H1 (cell line): ENCODE results near the gene RALA. TPM values are rescaled to one million over a fixed set of nuclear protein-coding genes. Genes with fewer than 3 reads are reported as not detected.

Experiments
- CTCF ChIA-PET: fragments of 300-600 bp; sonication (Branson Sonifier 250); formaldehyde crosslinking; loops from one replicate; lab custom pipeline; 2021; ENCODE audit not compliant: partially characterized antibody; lab: Charles Lee
- POLR2A ChIA-PET: fragments of 300-600 bp; sonication (Branson Sonifier 250); formaldehyde crosslinking; loops from one replicate; lab custom pipeline; 2021; ENCODE audit warnings: inconsistent platforms; ENCODE audit not compliant: partially characterized antibody; lab: Charles Lee
- DNase-seq, 2 experiments: peaks; one replicate each; pipeline versions ENCODE4 v3.0.0 to v3.0.0-alpha.2; 2010 to 2022; ENCODE audit warnings: low spot score in 2 of 2, low read depth in 1 of 2, mixed read lengths in 1 of 2
- FAIRE-seq: peaks from 2 replicates; lab custom pipeline; 2011; peaks lifted over from hg19 to GRCh38; lab: Jason Lieb, UNC
- H2AFZ ChIP-seq: 2 replicates; pipeline ENCODE4 v1.8.1; 2012; ENCODE audit warnings: low read length, inconsistent platforms
- H2AK5ac ChIP-seq: 2 replicates; pipeline ENCODE4 v1.6.1; 2013; ENCODE audit warnings: low read depth, low read length
- H2BK120ac ChIP-seq: replicated peaks from 2 replicates; pipeline ENCODE3; 2013; ENCODE audit warnings: low read depth, low read length, inconsistent platforms
- H2BK12ac ChIP-seq: 2 replicates; pipeline ENCODE4 v1.6.1; 2013; ENCODE audit warnings: low read depth, low read length
- H2BK15ac ChIP-seq: 2 replicates; pipeline ENCODE4 v1.6.1; 2013; ENCODE audit warnings: low read length
- H2BK20ac ChIP-seq: 2 replicates; pipeline ENCODE4 v1.6.1; 2013; ENCODE audit warnings: low read length
- H2BK5ac ChIP-seq: 2 replicates; pipeline ENCODE4 v1.6.1; 2013; ENCODE audit warnings: low read depth, low read length
- H3K14ac ChIP-seq: 2 replicates; pipeline ENCODE4 v1.6.1; 2013; ENCODE audit warnings: inconsistent platforms; ENCODE audit not compliant: insufficient read length
- H3K18ac ChIP-seq: 2 replicates; pipeline ENCODE4 v1.6.1; 2013; ENCODE audit warnings: low read length; ENCODE audit errors: extremely low read depth
- H3K23ac ChIP-seq: 2 replicates; pipeline ENCODE4 v1.6.1; 2013; ENCODE audit warnings: inconsistent platforms; ENCODE audit not compliant: insufficient read length
- H3K23me2 ChIP-seq: 2 replicates; pipeline ENCODE4 v1.6.1; 2013; ENCODE audit warnings: low read depth, low read length
- H3K27ac ChIP-seq: 2 replicates; pipeline ENCODE4 v1.6.1; 2011; ENCODE audit warnings: low read depth, low read length, inconsistent platforms
- H3K27me3 ChIP-seq, 4 experiments: replicated peaks in 1 of 4; 1 replicate in 1 of 4; 2 replicates in 3 of 4; pipeline versions ENCODE4 v1.6.1 to v1.8.1; 2011 to 2013; ENCODE audit warnings: low read length in 3 of 4, mild to moderate bottlenecking in 3 of 4, inconsistent platforms in 2 of 4, mixed read lengths in 2 of 4, moderate library complexity in 1 of 4; ENCODE audit not compliant: control insufficient read depth in 3 of 4, insufficient read depth in 3 of 4; ENCODE audit errors: extremely low read depth in 1 of 4
- H3K36me3 ChIP-seq, 4 experiments: 2 replicates each; pipeline versions ENCODE4 v1.6.1 to v1.8.1; 2011 to 2013; ENCODE audit warnings: mild to moderate bottlenecking in 4 of 4, low read length in 3 of 4, moderate library complexity in 2 of 4, control low read depth in 1 of 4, inconsistent platforms in 1 of 4; ENCODE audit not compliant: insufficient read depth in 4 of 4, control insufficient read depth in 2 of 4
- H3K4ac ChIP-seq: replicated peaks from 2 replicates; pipeline ENCODE3; 2013; ENCODE audit warnings: low read length, low read depth, mixed read lengths, inconsistent platforms; ENCODE audit not compliant: insufficient read length
- H3K4me1 ChIP-seq, 4 experiments: replicated peaks in 1 of 4; 1 replicate in 1 of 4; 2 replicates in 3 of 4; pipeline versions ENCODE4 v1.6.1 to v1.8.1; 2011 to 2013; ENCODE audit warnings: low read length in 3 of 4, inconsistent platforms in 2 of 4, mixed read lengths in 1 of 4; ENCODE audit not compliant: insufficient read depth in 4 of 4, control insufficient read depth in 3 of 4
- H3K4me2 ChIP-seq, 2 experiments: 2 replicates each; pipeline versions ENCODE4 v1.6.1 to v1.8.1; 2011 to 2013; ENCODE audit warnings: low read depth in 2 of 2, low read length in 2 of 2, control low read depth in 1 of 2, inconsistent platforms in 1 of 2, mild to moderate bottlenecking in 1 of 2; ENCODE audit not compliant: insufficient read depth in 1 of 2
- H3K4me3 ChIP-seq, 4 experiments: fragments of 200-600, 300-600 bp in 1 of 4; sonication (generic), shearing (Covaris generic), sonication (Bioruptor Twin) in 1 of 4; 2 replicates each; pipeline versions ENCODE4 v1.5.1 to v1.8.1; 2011 to 2016; ENCODE audit warnings: low read length in 4 of 4, low read depth in 3 of 4, control low read depth in 2 of 4, inconsistent platforms in 2 of 4, mild to moderate bottlenecking in 2 of 4, mixed read lengths in 1 of 4, moderate library complexity in 1 of 4; ENCODE audit not compliant: insufficient read depth in 2 of 4; ENCODE audit errors: extremely low read depth in 1 of 4
- H3K56ac ChIP-seq: replicated peaks from 2 replicates; pipeline ENCODE3; 2013; ENCODE audit warnings: low read depth, mild to moderate bottlenecking, mixed read lengths, low read length, inconsistent platforms; ENCODE audit not compliant: insufficient read length
- H3K79me1 ChIP-seq: 2 replicates; pipeline ENCODE4 v1.6.1; 2013; ENCODE audit warnings: low read depth, low read length, control low read depth
- H3K79me2 ChIP-seq, 2 experiments: 2 replicates each; pipeline versions ENCODE4 v1.6.1 to v1.8.1; 2012 to 2013; ENCODE audit warnings: low read length in 2 of 2, mild to moderate bottlenecking in 2 of 2, inconsistent platforms in 1 of 2; ENCODE audit not compliant: insufficient read depth in 2 of 2, control insufficient read depth in 1 of 2
- H3K9ac ChIP-seq, 4 experiments: replicated peaks in 1 of 4; 1 replicate in 1 of 4; 2 replicates in 3 of 4; pipeline versions ENCODE4 v1.6.1 to v1.8.1; 2011 to 2013; ENCODE audit warnings: low read depth in 3 of 4, low read length in 3 of 4, control low read depth in 2 of 4, mild to moderate bottlenecking in 2 of 4, moderate library complexity in 2 of 4, inconsistent platforms in 1 of 4; ENCODE audit errors: extremely low read depth in 1 of 4
- H3K9me3 ChIP-seq, 2 experiments: 2 replicates each; pipeline versions ENCODE4 v1.6.1 to v1.8.1; 2012 to 2013; ENCODE audit warnings: mild to moderate bottlenecking in 2 of 2, moderate library complexity in 2 of 2, control low read depth in 1 of 2, inconsistent platforms in 1 of 2, low read depth in 1 of 2, low read length in 1 of 2, mixed read lengths in 1 of 2; ENCODE audit not compliant: insufficient read depth in 2 of 2
- H4K20me1 ChIP-seq, 2 experiments: replicated peaks in 1 of 2; 2 replicates each; pipeline versions ENCODE3 to v1.8.1; 2011 to 2013; ENCODE audit warnings: inconsistent platforms in 2 of 2, low read length in 2 of 2, mild to moderate bottlenecking in 1 of 2; ENCODE audit not compliant: insufficient read depth in 2 of 2, control insufficient read depth in 1 of 2
- H4K5ac ChIP-seq: 2 replicates; pipeline ENCODE4 v1.6.1; 2013; ENCODE audit warnings: low read length, low read depth, mixed read lengths, inconsistent platforms; ENCODE audit not compliant: insufficient read length
- H4K8ac ChIP-seq: 2 replicates; pipeline ENCODE4 v1.8.0; 2013; ENCODE audit warnings: mild to moderate bottlenecking, moderate library complexity, low read length, inconsistent platforms; ENCODE audit not compliant: insufficient read depth; ENCODE audit errors: extremely low read depth
- H4K91ac ChIP-seq: replicated peaks from 2 replicates; pipeline ENCODE3; 2013; ENCODE audit warnings: low read length, mixed read lengths, inconsistent platforms; ENCODE audit not compliant: insufficient read length
- CBX5 ChIP-seq: fragments of 300-800, 300-1000 bp; sonication (generic); IDR thresholded peaks from 2 replicates; pipeline ENCODE4 v1.7.1; 2016; ENCODE audit warnings: antibody characterized with exemption, low read length, low read depth
- EGR1 ChIP-seq: IDR thresholded peaks from 2 replicates; pipeline ENCODE4 v1.6.1; 2011; ENCODE audit warnings: low read depth, low read length, borderline replicate concordance
- HDAC6 ChIP-seq: IDR thresholded peaks from one replicate; pipeline ENCODE4 v1.7.1; 2012; ENCODE audit warnings: low read depth, mild to moderate bottlenecking, inconsistent platforms, low read length, moderate library complexity
- JUN ChIP-seq: IDR thresholded peaks from 2 replicates; pipeline ENCODE4 v1.6.1; 2011; ENCODE audit warnings: low read depth, mild to moderate bottlenecking, improper control_type of control experiment, low read length
- JUND ChIP-seq: IDR thresholded peaks from 2 replicates; pipeline ENCODE4 v1.6.1; 2011; ENCODE audit warnings: mild to moderate bottlenecking, improper control_type of control experiment, low read length
- KDM4A ChIP-seq: IDR thresholded peaks from one replicate; pipeline ENCODE4 v1.7.1; 2012; ENCODE audit warnings: low read depth, mild to moderate bottlenecking, moderate library complexity, low read length, inconsistent platforms; ENCODE audit not compliant: severe bottlenecking
- KDM5A ChIP-seq: fragments of 200-600 bp; IDR thresholded peaks from 2 replicates; pipeline ENCODE4 v1.7.1; 2012; ENCODE audit warnings: mild to moderate bottlenecking, low read length, inconsistent platforms, mixed read lengths
- MAFK ChIP-seq: IDR thresholded peaks from 2 replicates; pipeline ENCODE4 v1.6.1; 2012; ENCODE audit warnings: low read depth, mild to moderate bottlenecking, improper control_type of control experiment, low read length
- PHF8 ChIP-seq: fragments of 200-600 bp; sonication (generic); conservative IDR thresholded peaks from 2 replicates; pipeline ENCODE4 v1.7.1; 2012; ENCODE audit warnings: low read depth, mild to moderate bottlenecking, inconsistent platforms, low read length, moderate library complexity
- RXRA ChIP-seq: IDR thresholded peaks from 2 replicates; pipeline ENCODE4 v1.6.1; 2011; ENCODE audit warnings: low read depth, mild to moderate bottlenecking, low read length, moderate library complexity; ENCODE audit not compliant: insufficient read depth
- TCF12 ChIP-seq: IDR thresholded peaks from 2 replicates; pipeline ENCODE4 v1.6.1; 2011; ENCODE audit warnings: low read depth, mild to moderate bottlenecking, low read length
- TEAD4 ChIP-seq: IDR thresholded peaks from 2 replicates; pipeline ENCODE4 v1.6.1; 2012; ENCODE audit warnings: low read depth, low read length, inconsistent platforms, mixed read lengths
- USF2 ChIP-seq: IDR thresholded peaks from 2 replicates; pipeline ENCODE4 v1.6.1; 2011; ENCODE audit warnings: low read length, improper control_type of control experiment
- WGBS, 2 experiments: shearing (Covaris generic) in 1 of 2; methylation state at CpG; one replicate each; pipeline versions ENCODE4 v1.1.6 to v1.1.7; 2013 to 2015; ENCODE audit warnings: low lambda C conversion rate in 2 of 2, mixed read lengths in 2 of 2, inconsistent platforms in 1 of 2, low coverage in 1 of 2, missing lambda C conversion rate in 1 of 2; ENCODE audit not compliant: insufficient replicate concordance in 2 of 2, insufficient coverage in 1 of 2, insufficient read length in 1 of 2; ENCODE audit errors: extremely low coverage in 1 of 2, missing lambda C conversion rate in 1 of 2; 5-methylcytosine and 5-hydroxymethylcytosine counted together
- polyA plus RNA-seq, 7 experiments: library from polyadenylated mRNA; depleted of rRNA in 3 of 7; stranded (reverse) in 5 of 7; unstranded in 2 of 7; fragments of >200 nt in 5 of 7; fragments of 200-250 nt in 2 of 7; gene quantifications; 1 replicate in 5 of 7; 2 replicates in 1 of 7; 4 replicates in 1 of 7; pipeline versions ENCODE4 v1.2.1 to v1.2.3, GENCODE V29; 2011 to 2013; ENCODE audit warnings: missing spikeins in 2 of 7, mixed read lengths in 2 of 7
- total RNA-seq: library from RNA; stranded (reverse); fragmentation: NEBNext Ultra II Directional; extraction: Animal tissue kit (Norgen Biotek cat#: 25700); gene quantifications from 2 replicates; pipeline ENCODE4 v1.2.1, GENCODE V29; 2021

RALA gene
- total and polyA plus RNA-seq, 2 of the 8 experiments (the other 6 are each of a cell fraction or from before 2014, with no cell fraction given), result 24.1 to 72.8 TPM

DNA sequence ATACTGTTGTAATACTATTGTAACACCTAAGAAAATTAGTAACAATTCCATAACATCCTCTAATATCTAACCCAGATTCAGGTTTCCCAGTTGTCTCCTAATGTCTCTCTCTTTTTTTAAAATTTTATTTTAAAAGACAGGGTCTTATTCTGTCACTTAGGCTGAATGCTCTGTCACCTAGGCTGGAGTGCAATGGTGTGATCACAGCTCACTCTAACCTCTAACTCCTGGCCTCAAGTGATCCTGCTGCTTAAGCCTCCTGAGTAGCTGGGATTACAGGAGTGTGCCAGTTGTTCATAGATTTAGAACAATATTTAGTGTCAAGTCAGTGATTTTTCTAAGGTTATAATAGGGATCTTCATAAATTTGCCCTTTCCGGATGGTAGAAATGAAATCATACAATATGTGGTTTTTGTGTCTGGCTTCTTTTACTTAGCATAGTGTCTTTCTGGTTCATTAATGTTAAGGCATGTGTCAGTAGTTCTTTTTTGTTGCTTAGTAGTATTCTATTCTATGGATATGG, 14.7 kb downstream of the RALA start:
- DNase-seq, result no peak
- H2BK20ac ChIP-seq, result no peak overlapping the region
- H3K14ac ChIP-seq, result no peak overlapping the region
- H2AK5ac ChIP-seq, result no peak overlapping the region
- H3K9me3 ChIP-seq, result no peaks in the 10 kb centered on the region
- H2BK15ac ChIP-seq, result no peak overlapping the region
- no peaks in the 10 kb centered on the region for H3K27me3 ChIP-seq
- H3K23ac ChIP-seq, result no peak overlapping the region
- H3K4me1 ChIP-seq, result peaks cover 0 to 4% (median 0%) of the 10 kb centered on the region in 4 experiments; a peak in 3 of 7 replicates
- H2AFZ ChIP-seq, result no peak overlapping the region
- no peak overlapping the region for H3K56ac ChIP-seq
- H3K4me2 ChIP-seq, result no peak overlapping the region
- H4K20me1 ChIP-seq, result peaks cover 6 to 9% of the 10 kb centered on the region in 2 experiments
- H2BK120ac ChIP-seq, result no peak overlapping the region
- POLR2A ChIA-PET, result no interaction called here
- no peak overlapping the region for H4K5ac ChIP-seq
- no peak overlapping the region for H3K4ac ChIP-seq
- H3K79me1 ChIP-seq, result peaks cover 6% of the 10 kb centered on the region; the same call in 1 of the 2 replicates
- H3K18ac ChIP-seq, result no peak overlapping the region
- H3K23me2 ChIP-seq, result no peaks in the 10 kb centered on the region
- no peak for FAIRE-seq
- H4K91ac ChIP-seq, result no peak overlapping the region
- H2BK12ac ChIP-seq, result no peak overlapping the region
- no peak overlapping the region for H3K4me3 ChIP-seq
- no peak overlapping the region for H3K9ac ChIP-seq
- WGBS, 2 experiments, result 94% methylated on average over 1 of the region's 1 CpG; no CpG with 5 or more reads in 1 of the 2 experiments
- peaks cover 0 to 4% (median 0%) of the 10 kb centered on the region in 4 experiments; a peak in 2 of 8 replicates for H3K36me3 ChIP-seq
- no peak overlapping the region for H4K8ac ChIP-seq
- CTCF ChIA-PET, result interaction anchor here (0.9 to 1.9 kb wide), 3 partner anchors 16 to 104 kb away, joined by 3 to 4 read pairs (median 3); no protein-coding TSS in a partner anchor
- no peak overlapping the region for H3K27ac ChIP-seq
- H2BK5ac ChIP-seq, result no peak overlapping the region
- peaks cover 15 to 100% of the 10 kb centered on the region in 2 experiments for H3K79me2 ChIP-seq
- TF ChIP-seq USF2, result no peak
- TF ChIP-seq JUND, result no peak
- no peak for TF ChIP-seq EGR1
- no peak for TF ChIP-seq JUN
- TF ChIP-seq KDM4A, result no peak
- no peak for TF ChIP-seq PHF8
- no peak for TF ChIP-seq RXRA
- no peak for TF ChIP-seq HDAC6
- TF ChIP-seq CBX5, result no peak
- TF ChIP-seq TCF12, result no peak
- TF ChIP-seq MAFK, result no peak
- TF ChIP-seq KDM5A, result no peak
- no peak for TF ChIP-seq TEAD4
